Stimulated activated CD8-positive, alpha-beta memory T cell treated with anti-CD3 and anti-CD28 coated beads, Interleukin-12 subunit alpha, Interleukin-12 subunit beta, amount 100 ng/mL, for 1 hour (primary cell): ENCODE data around the gene VANGL1.

Experiments
- DNase-seq: peaks from one replicate; pipeline ENCODE4 v3.0.0-alpha.2; 2020; ENCODE audit warnings: low read depth

Gene VANGL1

GRCh38 chr1:115705085-115705951 lies 63.5 kb downstream of the VANGL1 start:
- no peak for DNase-seq

GRCh38 chr1:115705963-115706362 lies 64.2 kb downstream of the VANGL1 start:
- DNase-seq = no peak

GRCh38 chr1:115706587-115707425 lies 65.0 kb downstream of the VANGL1 start:
- no peak for DNase-seq

GRCh38 chr1:115710859-115711624 lies 69.3 kb downstream of the VANGL1 start:
- no peak for DNase-seq

- no peak for DNase-seq
Observed at GRCh38 chr1:115712911-115713609, 71.3 kb downstream of the VANGL1 start.

- no peak for DNase-seq
Observed at GRCh38 chr1:115713906-115714305, 72.1 kb downstream of the VANGL1 start.

- DNase-seq = no peak
Observed at GRCh38 chr1:115714572-115715141, 72.9 kb downstream of the VANGL1 start.

- DNase-seq = no peak
Observed at GRCh38 chr1:115717541-115717940, 75.8 kb downstream of the VANGL1 start.

GRCh38 chr1:115718011-115718754 lies 76.4 kb downstream of the VANGL1 start:
- DNase-seq = no peak

GRCh38 chr1:115719285-115719684 lies 77.5 kb downstream of the VANGL1 start:
- no peak for DNase-seq

- DNase-seq = no peak
Observed at GRCh38 chr1:115722221-115722620, 80.5 kb downstream of the VANGL1 start.

- DNase-seq = no peak
Observed at GRCh38 chr1:115723756-115724155, 82.0 kb downstream of the VANGL1 start.

GRCh38 chr1:115725600-115725999 lies 83.8 kb downstream of the VANGL1 start:
- DNase-seq = no peak

GRCh38 chr1:115726161-115726560 lies 84.4 kb downstream of the VANGL1 start:
- DNase-seq = no peak

- DNase-seq = no peak
Observed at GRCh38 chr1:115726570-115726969, 84.8 kb downstream of the VANGL1 start.

- no peak for DNase-seq
Observed at GRCh38 chr1:115727706-115728249, 86.0 kb downstream of the VANGL1 start.

- no peak for DNase-seq
Observed at GRCh38 chr1:115728341-115728740, 86.6 kb downstream of the VANGL1 start.

GRCh38 chr1:115729756-115730155 lies 88.0 kb downstream of the VANGL1 start:
- no peak for DNase-seq

- no peak for DNase-seq
Observed at GRCh38 chr1:115732316-115732715, 90.5 kb downstream of the VANGL1 start.

- no peak for DNase-seq
Observed at GRCh38 chr1:115740811-115741210, 99.0 kb downstream of the VANGL1 start.
